Activated CD4-positive, alpha-beta T cell treated with anti-CD3 and anti-CD28 coated beads, Interleukin-2, amount 50 U/mL, for 1 hour (primary cell): ENCODE data around the gene SIX2.

Experiments
- DNase-seq: peaks from one replicate; pipeline ENCODE4 v3.0.0-alpha.2; 2020

Gene SIX2

DNA sequence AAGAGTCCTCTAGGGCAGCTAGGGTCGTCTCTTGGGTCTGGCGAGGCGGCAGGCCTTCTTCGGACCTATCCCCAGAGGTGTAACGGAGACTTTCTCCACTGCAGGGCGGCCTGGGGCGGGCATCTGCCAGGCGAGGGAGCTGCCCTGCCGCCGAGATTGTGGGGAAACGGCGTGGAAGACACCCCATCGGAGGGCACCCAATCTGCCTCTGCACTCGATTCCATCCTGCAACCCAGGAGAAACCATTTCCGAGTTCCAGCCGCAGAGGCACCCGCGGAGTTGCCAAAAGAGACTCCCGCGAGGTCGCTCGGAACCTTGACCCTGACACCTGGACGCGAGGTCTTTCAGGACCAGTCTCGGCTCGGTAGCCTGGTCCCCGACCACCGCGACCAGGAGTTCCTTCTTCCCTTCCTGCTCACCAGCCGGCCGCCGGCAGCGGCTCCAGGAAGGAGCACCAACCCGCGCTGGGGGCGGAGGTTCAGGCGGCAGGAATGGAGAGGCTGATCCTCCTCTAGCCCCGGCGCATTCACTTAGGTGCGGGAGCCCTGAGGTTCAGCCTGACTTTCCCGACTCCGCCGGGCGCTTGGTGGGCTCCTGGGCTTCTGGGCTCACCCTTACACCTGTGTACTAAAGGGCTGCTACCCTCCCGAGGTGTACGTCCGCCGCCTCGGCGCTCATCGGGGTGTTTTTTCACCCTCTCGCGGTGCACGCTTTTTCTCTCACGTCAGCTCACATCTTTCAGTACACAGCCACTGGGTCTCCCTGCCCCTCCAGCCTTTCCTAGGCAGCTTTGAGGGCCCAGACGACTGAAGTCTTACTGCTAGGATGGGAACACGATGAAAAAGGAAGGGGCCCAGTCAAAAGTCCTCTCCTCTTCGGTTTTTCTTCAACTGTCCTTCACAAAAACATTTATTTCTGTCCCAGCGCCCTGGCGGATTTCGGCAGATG lies 8.1 kb downstream of the SIX2 start:
- no peak for DNase-seq

DNA sequence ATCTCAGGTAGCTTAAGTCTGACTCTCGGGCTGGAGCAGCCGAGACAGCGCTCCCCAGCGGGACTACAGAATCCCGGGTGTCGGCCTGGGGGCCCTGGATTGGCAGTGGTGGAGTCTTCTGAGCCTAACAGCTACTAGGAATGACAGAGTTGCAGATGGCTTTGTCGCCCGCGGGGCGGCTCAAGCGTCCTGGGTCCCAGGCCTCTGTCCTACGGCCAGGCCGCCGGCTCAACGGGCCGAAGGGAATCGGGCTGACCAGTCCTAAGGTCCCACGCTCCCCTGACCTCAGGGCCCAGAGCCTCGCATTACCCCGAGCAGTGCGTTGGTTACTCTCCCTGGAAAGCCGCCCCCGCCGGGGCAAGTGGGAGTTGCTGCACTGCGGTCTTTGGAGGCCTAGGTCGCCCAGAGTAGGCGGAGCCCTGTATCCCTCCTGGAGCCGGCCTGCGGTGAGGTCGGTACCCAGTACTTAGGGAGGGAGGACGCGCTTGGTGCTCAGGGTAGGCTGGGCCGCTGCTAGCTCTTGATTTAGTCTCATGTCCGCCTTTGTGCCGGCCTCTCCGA lies 8.8 kb downstream of the SIX2 start:
- no peak for DNase-seq

DNA sequence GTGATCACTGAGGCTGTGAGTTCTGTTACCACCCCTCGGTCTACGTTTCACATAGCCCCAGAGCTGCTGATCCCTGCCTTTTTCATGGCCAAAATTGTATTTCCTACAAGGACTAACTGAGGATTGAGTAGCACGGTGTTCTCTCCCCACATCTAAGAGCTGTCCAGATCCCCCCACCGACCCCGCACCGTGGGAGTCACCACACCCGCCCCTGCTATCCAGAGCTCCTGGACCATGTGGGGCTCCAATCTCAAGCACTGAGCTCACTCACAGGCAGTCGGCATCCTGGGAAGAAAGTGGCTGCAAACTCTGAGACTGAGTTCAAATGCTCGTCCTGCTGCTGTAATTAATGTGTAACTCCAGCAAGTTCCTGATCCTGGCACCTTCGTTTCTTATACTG lies 9.7 kb downstream of the SIX2 start:
- DNase-seq = no peak

DNA sequence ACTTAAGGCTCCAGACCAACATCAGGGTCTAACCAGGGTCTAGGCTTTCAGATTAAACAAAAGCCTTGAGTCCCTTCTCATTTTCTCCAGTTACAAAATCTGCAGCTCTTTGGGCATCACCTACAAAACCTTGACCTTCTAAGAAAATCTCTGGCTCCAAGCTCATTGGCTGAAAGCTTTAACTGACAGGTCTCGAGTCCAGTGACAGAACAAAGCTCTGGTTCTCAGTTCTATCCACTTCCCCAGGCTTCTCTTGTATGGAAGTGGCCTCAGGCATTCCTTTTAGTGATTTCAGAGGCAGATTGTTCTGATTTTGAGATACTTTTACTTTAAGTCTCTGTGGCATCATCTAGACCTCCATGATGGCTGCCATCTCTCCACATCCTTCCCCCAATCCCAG lies 11.3 kb downstream of the SIX2 start:
- no peak for DNase-seq

DNA sequence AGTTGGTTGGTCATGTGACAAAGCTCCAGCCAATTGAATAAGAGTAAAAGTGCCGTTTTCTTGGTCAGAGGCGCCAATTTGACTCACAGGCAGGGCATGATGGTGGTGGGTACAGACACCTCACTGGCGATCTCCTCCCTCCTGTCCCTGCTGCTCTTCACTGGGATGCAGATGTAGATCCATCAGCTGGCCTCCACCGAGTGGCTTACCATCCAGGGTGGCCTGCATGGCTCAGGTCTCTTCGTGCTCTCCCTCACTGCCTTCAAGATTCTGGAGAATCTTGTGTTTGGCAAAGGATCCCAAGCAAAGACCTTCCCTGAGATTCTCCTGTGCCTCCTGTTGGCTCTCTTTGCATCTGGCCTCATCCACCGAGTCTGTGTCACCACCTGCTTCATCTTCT lies 12.9 kb downstream of the SIX2 start:
- DNase-seq = no peak

DNA sequence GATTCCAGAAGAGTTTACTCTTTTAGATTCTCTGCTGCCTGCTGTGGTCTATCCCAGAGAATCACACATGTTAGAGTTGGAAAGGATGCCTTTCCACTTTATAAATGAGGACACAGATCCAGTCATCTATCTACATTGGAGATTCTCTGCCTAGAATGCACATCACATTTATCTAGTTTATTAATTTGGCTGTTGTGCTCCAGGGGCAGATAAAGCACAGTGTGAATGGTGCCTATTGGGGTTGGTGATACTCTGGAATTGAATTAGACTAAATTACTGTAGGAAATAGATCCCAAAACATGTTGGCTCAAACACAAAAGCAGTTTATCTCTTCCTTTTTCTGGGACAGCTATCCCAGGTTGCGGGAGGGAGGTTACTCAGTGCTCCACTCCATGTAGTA lies 14.9 kb downstream of the SIX2 start:
- DNase-seq = no peak

DNA sequence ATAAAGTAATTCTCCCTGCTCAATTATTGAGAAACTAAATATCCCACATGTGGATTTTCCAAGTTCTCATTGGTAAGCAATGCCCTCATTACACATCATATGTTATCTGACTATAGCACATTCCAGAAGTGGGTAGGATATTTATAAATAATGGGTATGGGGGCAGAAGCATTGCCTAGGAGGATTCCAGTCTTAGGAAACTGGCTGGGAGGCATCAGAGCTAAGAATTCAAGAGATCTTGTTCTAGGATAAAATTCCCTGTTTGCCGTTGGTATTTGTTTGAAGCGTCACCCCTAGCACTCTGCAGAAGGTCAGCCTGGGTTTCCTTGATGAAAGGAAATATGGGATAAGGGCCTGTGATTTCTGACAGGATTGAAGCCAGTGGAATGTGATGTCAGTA lies 20.1 kb downstream of the SIX2 start:
- DNase-seq = no peak

DNA sequence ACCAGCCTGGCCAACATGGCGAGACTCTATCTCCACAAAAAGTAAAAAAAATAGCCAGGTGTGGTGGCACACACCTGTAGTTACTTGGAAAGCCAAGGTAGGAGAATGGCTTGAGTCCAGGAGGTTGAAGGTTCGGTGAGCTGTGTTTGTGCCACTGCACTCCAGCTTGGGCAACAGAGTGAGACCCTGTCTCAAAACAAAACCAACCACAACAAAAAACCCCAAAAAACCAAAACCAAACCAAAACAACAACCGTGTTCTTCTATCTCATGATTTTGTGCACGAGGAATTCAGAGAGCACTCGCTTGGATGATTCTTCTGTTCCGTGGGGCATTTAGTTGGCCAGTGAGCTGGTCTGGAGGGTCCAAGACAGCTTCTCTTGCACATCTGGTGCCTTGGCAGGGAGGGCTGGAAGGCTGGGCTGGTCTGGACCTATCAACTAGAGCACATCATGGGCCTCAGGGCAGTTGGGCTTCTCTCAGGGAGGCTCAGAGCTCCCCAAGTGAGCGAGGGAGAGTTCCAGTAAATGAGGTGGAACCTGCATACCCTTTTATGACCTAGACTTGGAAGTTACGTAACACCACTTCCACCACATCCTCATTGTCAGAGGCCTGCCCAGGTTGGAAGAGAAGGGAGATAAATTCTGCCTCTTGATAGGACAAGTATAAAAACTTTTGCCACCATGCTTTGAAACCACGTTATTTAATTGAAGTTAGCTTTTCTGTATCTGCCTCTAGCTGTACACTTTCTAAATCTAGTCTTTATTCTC lies 25.2 kb downstream of the SIX2 start:
- DNase-seq = no peak

DNA sequence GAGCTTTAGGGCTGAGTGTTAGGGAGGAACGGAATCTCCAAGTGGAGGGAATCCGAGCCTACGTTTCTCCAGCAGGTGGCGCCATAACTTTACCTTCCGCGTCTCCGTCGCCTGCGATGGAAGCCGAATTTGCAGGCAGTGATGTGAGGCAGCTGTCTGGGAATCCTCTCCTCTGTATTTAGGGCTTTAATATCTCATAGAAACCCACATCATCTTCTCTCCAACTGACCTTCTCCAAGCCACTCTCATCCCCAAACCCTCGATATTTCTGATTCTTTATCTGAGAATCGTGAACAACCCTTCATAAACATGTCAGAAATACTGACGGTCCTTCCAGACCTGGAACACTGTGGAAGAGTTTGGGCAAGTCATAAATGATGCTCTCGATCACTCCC lies 27.5 kb downstream of the SIX2 start:
- DNase-seq = peak; percentile 65

DNA sequence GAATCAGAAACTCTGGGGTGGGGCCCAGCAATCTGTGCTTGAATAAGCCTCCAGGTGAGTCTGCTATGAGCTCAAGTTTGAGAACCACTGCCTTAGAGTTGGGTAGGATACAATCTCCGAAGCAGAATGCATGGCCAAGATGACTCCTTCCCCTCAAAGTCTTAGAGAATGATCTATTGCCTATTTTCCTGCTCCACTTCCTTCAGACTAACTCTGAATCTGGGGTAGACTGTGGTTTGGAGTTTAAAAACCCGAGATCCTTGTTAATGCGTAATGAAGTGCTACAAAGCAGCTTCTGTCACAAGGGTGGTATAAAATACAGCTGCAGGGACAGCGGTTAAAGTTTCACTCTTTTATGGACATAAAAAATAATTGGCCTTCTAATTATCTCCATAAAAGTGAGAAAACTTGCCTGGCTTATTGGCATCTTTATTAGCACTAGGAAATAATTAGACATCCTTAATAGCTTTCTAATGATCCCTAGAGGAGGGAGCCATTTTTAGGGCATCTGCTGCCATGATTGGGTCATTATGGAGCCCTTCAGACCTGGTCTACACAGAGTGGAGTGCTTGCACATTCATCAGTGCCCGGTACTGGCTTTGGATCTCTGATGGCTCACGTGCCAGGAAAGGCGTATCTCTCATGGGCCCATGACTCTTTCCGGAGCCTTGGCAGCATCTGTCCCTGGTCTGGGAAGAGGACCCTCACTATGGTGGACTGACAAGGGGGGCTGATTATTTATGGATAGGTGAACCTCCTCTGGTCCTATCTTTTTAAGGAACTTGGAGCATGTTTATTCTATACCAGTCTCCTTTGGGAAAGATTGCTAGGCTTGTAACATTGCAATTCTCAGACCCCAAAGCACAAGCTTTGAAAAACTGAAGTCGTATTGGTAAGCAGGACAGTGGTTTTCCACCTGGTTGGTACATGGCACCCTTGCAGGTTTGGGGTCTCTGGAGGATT lies 28.2 kb downstream of the SIX2 start:
- no peak for DNase-seq

DNA sequence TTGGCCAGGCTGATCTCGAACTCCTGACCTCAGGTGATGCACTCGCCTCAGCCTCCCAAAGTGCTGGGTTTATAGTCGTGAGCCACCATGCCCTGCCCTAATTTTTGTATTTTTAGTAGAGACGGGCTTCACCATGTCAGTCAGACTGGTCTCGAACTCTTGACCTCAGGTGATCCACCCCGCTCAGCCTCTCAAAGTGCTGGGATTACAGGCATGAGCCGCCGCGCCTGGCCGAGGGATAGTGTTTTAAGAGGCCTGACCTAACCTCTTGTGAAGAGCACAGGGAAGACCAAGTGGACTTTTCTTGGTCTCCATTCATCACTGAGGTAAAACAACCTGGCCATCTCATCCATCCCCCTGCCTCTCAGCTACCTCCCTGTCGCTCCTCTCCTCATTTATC lies 29.7 kb downstream of the SIX2 start:
- DNase-seq = no peak

DNA sequence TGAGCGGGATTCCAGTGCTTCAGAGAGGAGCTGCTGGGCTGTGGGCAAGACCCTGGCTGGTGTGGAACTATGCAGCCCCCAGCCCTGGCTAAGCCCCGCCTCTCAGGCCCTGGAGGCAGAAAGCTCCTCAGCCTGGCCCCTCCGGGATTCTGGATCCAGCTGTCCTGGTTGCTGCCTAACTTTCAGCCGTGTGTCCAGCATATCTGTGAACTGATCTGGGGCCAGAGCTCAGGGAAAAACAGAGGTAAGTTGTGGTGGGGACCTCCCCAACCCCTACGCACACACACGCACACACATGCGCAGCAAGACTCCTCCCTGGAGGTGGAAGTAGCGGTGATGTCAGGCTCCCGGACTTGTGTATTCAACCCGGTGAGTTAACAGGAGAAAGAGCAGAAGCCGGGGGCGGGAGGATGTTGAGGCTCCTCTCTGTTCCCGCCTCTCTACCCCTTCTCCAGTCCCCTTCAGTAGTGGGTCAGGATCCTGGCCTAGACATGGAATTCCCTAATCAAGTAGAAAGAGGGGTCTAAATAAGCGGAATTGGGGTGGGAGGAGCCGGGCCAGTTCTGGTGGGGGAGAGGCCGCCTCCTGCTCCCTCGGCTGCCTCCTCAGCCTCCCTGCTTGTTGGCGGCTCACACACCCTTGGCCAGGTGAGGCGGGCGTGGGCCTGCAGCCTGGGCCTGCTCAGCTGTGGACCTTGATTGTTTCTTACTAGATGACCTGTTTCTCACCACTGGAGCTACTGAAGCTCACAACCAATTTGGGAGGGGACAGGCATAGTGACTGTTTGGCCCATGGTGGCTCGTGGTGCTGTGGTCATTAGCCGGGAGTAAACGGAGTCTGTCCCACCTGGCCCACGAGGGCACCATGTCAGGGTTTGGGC lies 33.4 kb downstream of the SIX2 start:
- DNase-seq = no peak

DNA sequence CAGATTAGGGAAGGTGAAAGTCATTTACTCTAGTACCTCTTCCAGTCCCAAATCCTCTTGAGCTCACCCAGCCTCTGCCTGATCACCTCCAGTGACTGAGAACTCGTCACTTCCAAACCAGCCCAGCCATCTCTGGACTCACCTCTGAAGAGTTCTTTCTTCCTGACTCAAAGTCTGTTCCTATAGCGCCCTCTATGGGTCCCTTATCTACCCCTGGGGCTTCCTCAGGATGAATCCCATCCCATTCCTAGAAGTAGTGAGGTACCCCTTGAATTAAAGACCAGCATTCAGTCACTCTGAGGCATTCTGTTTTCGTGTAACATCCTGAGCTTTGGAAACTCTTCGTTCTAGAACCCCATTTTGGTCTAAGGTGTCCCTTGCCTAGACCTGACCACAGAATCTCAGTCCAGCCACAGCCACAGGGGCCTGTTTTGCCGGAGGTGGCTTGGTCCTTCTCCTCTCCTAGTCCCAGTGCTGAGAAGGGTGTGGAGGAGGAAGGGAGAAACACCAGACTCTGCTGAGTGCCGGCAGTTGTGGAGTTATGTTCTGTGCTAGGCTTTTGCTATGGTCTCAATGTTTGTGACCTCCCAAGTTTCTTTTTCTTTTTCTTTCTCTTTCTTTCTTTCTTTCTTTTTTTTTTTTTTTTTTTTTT lies 35.1 kb downstream of the SIX2 start:
- no peak for DNase-seq

DNA sequence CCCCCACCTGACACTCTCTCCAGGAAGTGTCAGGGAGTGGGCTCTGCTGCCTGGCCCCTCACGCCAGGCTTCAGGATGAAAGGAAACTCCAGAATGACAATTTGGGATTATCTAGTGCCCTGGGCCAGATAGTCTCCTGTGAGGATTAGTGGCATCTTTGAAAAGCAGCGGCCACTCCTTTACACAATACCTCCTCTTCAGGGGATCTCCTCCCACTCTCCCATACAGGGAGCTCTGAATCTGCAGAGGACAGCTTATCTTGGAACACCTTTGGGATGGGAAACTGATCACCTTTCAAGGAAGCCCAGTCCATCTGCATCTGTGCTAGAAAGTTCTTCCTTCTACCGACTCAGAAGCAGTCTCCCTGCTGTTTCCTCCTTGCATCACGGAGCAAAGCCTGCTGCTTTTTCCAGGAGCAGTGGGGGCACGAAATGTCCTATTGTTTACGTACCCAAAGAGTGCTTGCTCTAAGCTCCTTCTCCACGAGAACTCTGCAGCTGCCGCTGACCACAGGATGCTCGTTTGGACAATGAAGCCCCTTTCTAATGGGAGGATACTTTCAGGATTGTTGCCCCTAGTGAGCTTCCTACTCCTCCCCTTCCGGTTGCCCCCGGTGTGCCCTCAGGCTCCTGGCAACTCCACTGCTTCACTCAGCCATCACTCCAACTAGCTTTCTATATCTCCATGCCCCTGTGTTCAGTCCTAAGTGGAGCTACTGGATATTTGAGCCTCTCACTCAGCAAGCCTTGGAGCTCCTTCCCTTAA lies 36.3 kb downstream of the SIX2 start:
- DNase-seq = no peak

DNA sequence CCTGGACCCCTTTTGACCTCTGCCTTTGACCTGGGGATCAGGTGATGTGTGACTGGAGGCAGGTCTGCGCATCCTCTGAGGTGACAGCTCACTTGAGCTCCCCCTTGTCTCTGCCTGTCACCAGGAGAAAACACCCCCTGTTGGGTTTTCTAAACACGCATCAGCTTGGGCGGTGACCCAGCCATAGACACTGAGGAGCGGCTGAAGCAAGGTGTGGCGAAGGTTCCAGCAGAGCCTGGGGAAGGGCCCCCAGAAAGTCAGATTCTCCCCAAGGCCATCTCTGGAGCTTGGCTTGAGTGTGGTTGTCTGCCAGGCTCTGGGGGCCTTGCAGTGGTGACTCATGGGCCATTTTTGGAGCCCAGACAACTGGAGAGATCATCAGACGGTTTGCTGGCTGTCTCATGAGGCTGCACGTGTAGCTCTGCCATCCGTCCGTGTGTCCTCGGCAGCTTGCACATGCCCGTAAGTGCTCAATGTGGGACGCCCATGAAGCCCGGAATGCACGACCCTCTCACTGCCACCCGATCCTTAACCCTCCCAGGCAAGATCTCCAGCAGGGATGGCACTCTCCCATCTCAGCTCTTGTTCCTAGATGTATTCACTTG lies 38.3 kb downstream of the SIX2 start:
- DNase-seq = no peak

DNA sequence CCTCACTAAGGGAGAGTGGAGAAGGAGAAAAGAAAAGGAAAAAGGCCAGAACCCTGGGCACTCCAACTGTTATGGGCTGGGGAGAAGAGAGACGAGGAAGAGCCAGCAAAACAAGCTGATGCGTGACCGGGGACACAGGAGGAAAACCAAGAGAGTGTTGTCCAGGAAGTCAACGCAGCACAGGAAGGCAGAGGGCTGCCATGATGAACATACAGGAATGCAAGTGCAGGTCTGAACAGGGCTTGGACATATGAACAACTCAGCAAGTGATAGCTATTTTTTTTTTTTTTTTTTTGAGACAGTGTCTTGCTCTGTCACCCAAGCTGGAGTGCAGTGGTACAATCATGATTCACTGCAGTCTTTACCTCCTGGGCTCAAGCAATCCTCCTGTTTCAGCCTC lies 39.3 kb downstream of the SIX2 start:
- DNase-seq = no peak

DNA sequence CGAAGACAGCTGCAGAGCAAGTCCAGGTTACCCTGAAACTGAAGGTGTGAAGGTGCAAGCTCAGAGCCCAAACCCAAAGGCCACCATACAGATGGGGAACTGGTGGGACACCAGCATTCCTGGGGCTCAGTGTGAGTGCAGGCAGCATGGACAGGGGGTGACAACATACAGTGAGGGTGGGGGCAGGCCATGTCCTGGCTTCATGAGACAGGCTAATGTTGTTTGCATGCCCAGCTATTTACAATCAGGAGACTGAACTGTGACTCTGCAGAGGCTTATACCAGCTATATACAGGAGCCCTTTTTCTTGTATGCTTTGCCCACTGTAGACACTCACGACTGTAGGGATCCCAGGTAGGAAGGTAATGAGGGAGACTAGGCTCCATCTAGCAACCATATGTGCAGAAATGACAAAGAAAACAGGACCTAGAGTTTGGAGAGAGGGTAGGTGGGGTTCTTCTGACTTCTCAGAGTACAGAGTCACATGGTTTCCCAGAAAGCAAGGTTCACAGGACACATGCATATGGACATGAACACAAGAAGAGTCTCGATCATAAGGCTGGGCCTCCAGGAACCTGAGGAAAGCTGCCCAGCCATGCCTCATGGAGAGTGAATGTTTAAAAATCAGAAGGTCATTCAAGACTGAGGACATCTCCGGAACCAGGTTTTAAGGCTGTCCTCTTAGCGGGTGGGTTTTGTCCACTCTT lies 41.4 kb downstream of the SIX2 start:
- DNase-seq = no peak

DNA sequence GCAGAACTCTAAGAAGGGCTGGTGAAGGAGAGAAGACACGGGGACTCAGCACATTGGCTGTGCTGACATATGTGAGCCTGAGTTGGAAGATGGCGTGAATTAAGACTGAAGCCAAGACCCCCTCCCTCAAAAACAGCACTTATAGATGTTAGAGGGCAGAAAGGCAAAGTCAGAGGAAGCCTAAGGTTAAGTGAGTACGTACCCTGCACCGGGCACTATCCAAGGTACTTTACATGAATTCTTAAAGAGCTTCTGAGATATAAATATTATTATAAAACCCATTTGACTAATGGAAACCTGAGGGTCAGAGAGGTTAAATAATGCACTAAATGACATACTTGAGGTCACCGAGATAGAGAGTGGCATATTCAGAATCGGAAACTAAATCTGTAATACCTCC lies 42.2 kb downstream of the SIX2 start:
- no peak for DNase-seq

DNA sequence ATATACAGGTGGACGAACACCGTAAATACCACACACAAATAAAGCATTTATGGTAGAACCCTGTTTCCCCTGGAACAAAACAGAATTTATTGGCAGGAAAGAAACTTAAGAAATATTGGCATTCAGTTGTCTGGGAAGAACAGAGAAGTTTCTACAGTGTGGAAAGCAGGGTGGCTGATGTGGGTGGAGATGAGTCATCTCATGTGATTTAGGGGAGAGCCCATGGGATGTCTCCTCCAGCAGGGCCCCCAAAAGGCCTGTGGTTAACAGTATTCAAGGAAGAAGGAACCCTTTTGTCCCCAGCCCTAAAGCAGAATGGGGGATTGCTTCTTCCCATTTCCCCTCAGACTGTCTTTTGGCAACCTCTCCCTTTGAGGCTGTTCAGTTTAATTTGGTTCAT lies 43.6 kb downstream of the SIX2 start:
- no peak for DNase-seq
